WTC11 (cell line): ENCODE measurements around the gene APLF. TPM values are rescaled to one million over a fixed set of nuclear protein-coding genes. Genes with fewer than 3 reads are reported as not detected.
A peak's percentile ranks its signal among the peaks of the same experiment; 100 is the strongest.

Source experiments
- ATAC-seq: fragments of 200-7000 bp; cut with Tn5 transposase; 2 replicates; pipeline ENCODE4 v1.10.0; 2021; ENCODE audit warnings: mild to moderate bottlenecking, moderate library complexity
- CTCF ChIA-PET: fragments of 300-600 bp; sonication (Branson Sonifier 250); formaldehyde crosslinking; loops from one replicate; lab custom pipeline; 2021; ENCODE audit warnings: antibody characterized with exemption; lab: Charles Lee
- POLR2A ChIA-PET: fragments of 350-600 bp; sonication (Branson Sonifier 250); formaldehyde crosslinking; loops from one replicate; lab custom pipeline; 2021; ENCODE audit warnings: antibody characterized with exemption; lab: Charles Lee
- DNase-seq: peaks from one replicate; pipeline ENCODE4 v3.0.0; 2021; ENCODE audit warnings: low spot score
- H3K27ac Mint-ChIP-seq: 2 replicates; pipeline ENCODE4 v1.8.0; 2021; ENCODE audit warnings: mixed read lengths
- H3K27me3 Mint-ChIP-seq: 2 replicates; pipeline ENCODE4 v1.8.0; 2021; ENCODE audit warnings: low read depth, mild to moderate bottlenecking, moderate library complexity, mixed read lengths
- H3K36me3 Mint-ChIP-seq: 2 replicates; pipeline ENCODE4 v1.8.0; 2021; ENCODE audit warnings: mixed read lengths
- H3K4me1 Mint-ChIP-seq: 2 replicates; pipeline ENCODE4 v1.8.0; 2022; ENCODE audit warnings: mixed read lengths
- H3K4me3 Mint-ChIP-seq: 2 replicates; pipeline ENCODE4 v1.8.0; 2021; ENCODE audit warnings: mild to moderate bottlenecking, moderate library complexity, mixed read lengths
- H3K9me3 Mint-ChIP-seq: 2 replicates; pipeline ENCODE4 v1.8.0; 2021; ENCODE audit warnings: mixed read lengths
- CREB1 ChIP-seq: sonication (generic); formaldehyde crosslinking; IDR thresholded peaks from 2 replicates; pipeline ENCODE4 v1.8.0; 2023; ENCODE audit warnings: mild to moderate bottlenecking, missing genetic modification reagents
- E2F4 ChIP-seq: sonication (generic); formaldehyde crosslinking; IDR thresholded peaks from 2 replicates; pipeline ENCODE4 v1.8.1; 2022; ENCODE audit warnings: low read depth, mild to moderate bottlenecking, moderate library complexity, missing genetic modification reagents, borderline replicate concordance
- ESRRA ChIP-seq: sonication (generic); formaldehyde crosslinking; IDR thresholded peaks from 2 replicates; pipeline ENCODE4 v1.8.1; 2022; ENCODE audit warnings: mild to moderate bottlenecking, missing genetic modification reagents, borderline replicate concordance
- GRHL2 ChIP-seq: fragments of 250-450 bp; sonication (Bioruptor Pico); IDR thresholded peaks from 2 replicates; pipeline ENCODE4 v1.8.0; 2022; ENCODE audit warnings: mild to moderate bottlenecking, moderate library complexity; ENCODE audit not compliant: insufficient replicate concordance, severe bottlenecking
- HMGA2 ChIP-seq: fragments of 250-450 bp; sonication (Bioruptor Pico); IDR thresholded peaks from 2 replicates; pipeline ENCODE4 v1.4.0; 2021; ENCODE audit warnings: mild to moderate bottlenecking, moderate library complexity
- KAT7 ChIP-seq: sonication (generic); formaldehyde crosslinking; IDR thresholded peaks from 2 replicates; pipeline ENCODE4 v1.8.1; 2023; ENCODE audit warnings: missing genetic modification reagents, mild to moderate bottlenecking, borderline replicate concordance
- MYBL2 ChIP-seq: sonication (generic); formaldehyde crosslinking; IDR thresholded peaks from 2 replicates; pipeline ENCODE4 v1.8.1; 2023; ENCODE audit warnings: mild to moderate bottlenecking, moderate library complexity, missing genetic modification reagents
- NR1H2 ChIP-seq: sonication (generic); formaldehyde crosslinking; IDR thresholded peaks from 2 replicates; pipeline ENCODE4 v1.9.0; 2021; ENCODE audit warnings: mild to moderate bottlenecking, moderate library complexity, missing genetic modification reagents
- NR2C2 ChIP-seq: sonication (generic); formaldehyde crosslinking; IDR thresholded peaks from 2 replicates; pipeline ENCODE4 v1.8.0; 2022; ENCODE audit warnings: mild to moderate bottlenecking, missing genetic modification reagents
- PRRX2 ChIP-seq: fragments of 250-450 bp; sonication (Bioruptor Pico); IDR thresholded peaks from 2 replicates; pipeline ENCODE4 v1.8.0; 2021; ENCODE audit warnings: mild to moderate bottlenecking
- RELA ChIP-seq: sonication (generic); formaldehyde crosslinking; IDR thresholded peaks from 2 replicates; pipeline ENCODE4 v1.8.1; 2022; ENCODE audit warnings: missing genetic modification reagents, mild to moderate bottlenecking, borderline replicate concordance
- TCF7 ChIP-seq: sonication (generic); formaldehyde crosslinking; IDR thresholded peaks from 2 replicates; pipeline ENCODE4 v1.8.0; 2022; ENCODE audit warnings: mild to moderate bottlenecking, low read depth, missing genetic modification reagents, moderate library complexity
- TEAD4 ChIP-seq: sonication (generic); formaldehyde crosslinking; IDR thresholded peaks from 2 replicates; pipeline ENCODE4 v1.8.0; 2022; ENCODE audit warnings: mild to moderate bottlenecking, missing genetic modification reagents
- USF1 ChIP-seq: sonication (generic); formaldehyde crosslinking; IDR thresholded peaks from 2 replicates; pipeline ENCODE4 v1.8.0; 2022; ENCODE audit warnings: mild to moderate bottlenecking, missing genetic modification reagents
- ZNF121 ChIP-seq: sonication (generic); formaldehyde crosslinking; IDR thresholded peaks from 2 replicates; pipeline ENCODE4 v1.8.0; 2023; ENCODE audit warnings: missing genetic modification reagents
- ZNF281 ChIP-seq: sonication (generic); formaldehyde crosslinking; IDR thresholded peaks from 2 replicates; pipeline ENCODE4 v1.8.0; 2023; ENCODE audit warnings: mild to moderate bottlenecking, missing genetic modification reagents
- total RNA-seq: library from RNA; stranded (reverse); gene quantifications from 3 replicates; pipeline ENCODE4 v1.2.3, GENCODE V29; 2021

The APLF gene
- total RNA-seq, 1 experiment from 2014 or later: 2.7 TPM

- H3K27me3 Mint-ChIP-seq: no peaks in the 10 kb centered on the region
- ChIA-PET POLR2A (no interaction called here), CTCF (interaction anchor here (0.9 to 1.2 kb wide), 2 partner anchors 37 to 59 kb away, joined by 3 read pairs; no protein-coding TSS in a partner anchor)
- H3K27ac Mint-ChIP-seq: no peak overlapping the region
- no peak for ATAC-seq
- TF ChIP-seq NR1H2 (CRISPR knock-in tag) (no peak), NR2C2 (no peak), CREB1 (no peak)
- DNase-seq: no peak
- H3K9me3 Mint-ChIP-seq: peaks cover 18% of the 10 kb centered on the region
- peaks cover 15% of the 10 kb centered on the region for H3K36me3 Mint-ChIP-seq
- H3K4me1 Mint-ChIP-seq: peaks cover 4% of the 10 kb centered on the region
- no peak overlapping the region for H3K4me3 Mint-ChIP-seq
Measured at GRCh38 chr2:68500649-68501048, 33.3 kb downstream of the APLF start.

- POLR2A ChIA-PET: no interaction called here
- no peaks in the 10 kb centered on the region for H3K27me3 Mint-ChIP-seq
- CTCF ChIA-PET: no interaction called here
Measured at GRCh38 chr2:68501768-68502167, 34.4 kb downstream of the APLF start.

GRCh38 chr2:68505603-68506159 lies 38.3 kb downstream of the APLF start:
- H3K27ac Mint-ChIP-seq: no peak overlapping the region
- H3K9me3 Mint-ChIP-seq: peaks cover 6% of the 10 kb centered on the region; the same call in 1 of the 2 replicates
- no peak for TF ChIP-seq E2F4 (CRISPR knock-in tag)
- no peak for TF ChIP-seq ZNF121 (CRISPR knock-in tag)
- TF ChIP-seq NR2C2: no peak
- no peak for TF ChIP-seq ZNF281
- no peak for TF ChIP-seq MYBL2
- TF ChIP-seq RELA (CRISPR knock-in tag): no peak
- TF ChIP-seq ESRRA (CRISPR knock-in tag): no peak
- H3K36me3 Mint-ChIP-seq: peaks cover 6% of the 10 kb centered on the region; the same call in 1 of the 2 replicates
- ATAC-seq (peak; percentile 66; the same call in 1 of the 2 replicates), DNase-seq (no peak)
- H3K4me3 Mint-ChIP-seq: no peak overlapping the region
- no peaks in the 10 kb centered on the region; the same call in 1 of the 2 replicates for H3K27me3 Mint-ChIP-seq
- POLR2A ChIA-PET: no interaction called here
- CTCF ChIA-PET: interaction anchor here (0.7 to 1.4 kb wide), 3 partner anchors 18 to 90 kb away, joined by 3 to 5 read pairs (median 4); no protein-coding TSS in a partner anchor
- H3K4me1 Mint-ChIP-seq: peaks cover 10% of the 10 kb centered on the region

More at GRCh38 chr2:68501768-68502167, 34.4 kb downstream of the APLF start:
- peaks cover 10% of the 10 kb centered on the region for H3K4me1 Mint-ChIP-seq
- H3K9me3 Mint-ChIP-seq: peaks cover 9% of the 10 kb centered on the region
- no peak for DNase-seq
- no peak overlapping the region for H3K27ac Mint-ChIP-seq
- TF ChIP-seq USF1 (CRISPR knock-in tag): no peak
- TF ChIP-seq HMGA2 (CRISPR knock-in tag): no peak
- TF ChIP-seq TCF7: no peak
- TF ChIP-seq TEAD4: no peak
- TF ChIP-seq GRHL2 (CRISPR knock-in tag): no peak
- no peak for TF ChIP-seq PRRX2 (CRISPR knock-in tag)
- no peak for TF ChIP-seq KAT7 (CRISPR knock-in tag)
- no peak overlapping the region for H3K4me3 Mint-ChIP-seq
- ATAC-seq: no peak
- H3K36me3 Mint-ChIP-seq: peaks cover 7% of the 10 kb centered on the region
